T-cell (primary cell): Measurements from ENCODE around the gene PGM1. TPM values are rescaled to one million over a fixed set of nuclear protein-coding genes. Genes with fewer than 3 reads are reported as not detected.

ENCODE experiments used
- ATAC-seq, 4 experiments: fragments of 200-7000 bp in 3 of 4; fragments of 150-1000 bp in 1 of 4; cut with Tn5 transposase; replicated peaks in 1 of 4; 1 replicate in 3 of 4; 2 replicates in 1 of 4; pipeline ENCODE4 v1.10.0; 2021; ENCODE audit warnings: moderate library complexity in 3 of 4, mild to moderate bottlenecking in 2 of 4, moderate number of reproducible peaks in 1 of 4
- CTCF ChIA-PET, 2 donors: fragments of 300-600 bp; sonication (Branson Sonifier 250); formaldehyde crosslinking; loops; one replicate each; lab custom pipeline; 2022; ENCODE audit warnings: antibody characterized with exemption in 2 of 2; lab: Charles Lee
- POLR2A ChIA-PET, 2 donors: fragments of 300-600 bp; sonication (Branson Sonifier 250); formaldehyde crosslinking; loops; one replicate each; lab custom pipeline; 2022; ENCODE audit warnings: antibody characterized with exemption in 2 of 2; lab: Charles Lee
- DNase-seq, 35 experiments: peaks; one replicate each; pipeline versions ENCODE4 v3.0.0 to v3.0.0-alpha.2; 2013 to 2023
- H3K27ac ChIP-seq: one replicate; pipeline ENCODE4 v1.5.1; 2013; ENCODE audit warnings: low read length
- H3K27me3 ChIP-seq, 2 experiments: replicated peaks in 1 of 2; 1 replicate in 1 of 2; 2 replicates in 1 of 2; pipeline versions ENCODE4 v1.6.1 to v1.7.0; 2013; ENCODE audit warnings: low read length in 1 of 2, mixed read lengths in 1 of 2; ENCODE audit not compliant: control insufficient read depth in 2 of 2, insufficient read depth in 2 of 2; ENCODE audit errors: extremely low read depth in 1 of 2
- H3K36me3 ChIP-seq, 2 donors: 1 replicate in 1 of 2; 2 replicates in 1 of 2; pipeline versions ENCODE4 v1.6.1 to v1.7.0; 2013; ENCODE audit warnings: low read length in 1 of 2; ENCODE audit not compliant: control insufficient read depth in 2 of 2, insufficient read depth in 1 of 2; ENCODE audit errors: extremely low read depth in 1 of 2
- H3K4me1 ChIP-seq, 2 experiments: 1 replicate in 1 of 2; 2 replicates in 1 of 2; pipeline versions ENCODE4 v1.6.1 to v1.7.0; 2013; ENCODE audit warnings: low read length in 2 of 2, mixed read lengths in 1 of 2; ENCODE audit not compliant: insufficient read depth in 2 of 2, control insufficient read depth in 1 of 2; ENCODE audit errors: extremely low read depth in 1 of 2
- H3K4me3 ChIP-seq, 2 donors: 1 replicate in 1 of 2; 2 replicates in 1 of 2; pipeline versions ENCODE4 v1.5.1 to v1.7.0; 2013; ENCODE audit warnings: mild to moderate bottlenecking in 2 of 2, low read length in 1 of 2, moderate library complexity in 1 of 2; ENCODE audit not compliant: control insufficient read depth in 1 of 2; ENCODE audit errors: extremely low read depth in 1 of 2
- H3K9me3 ChIP-seq: 2 replicates; pipeline ENCODE4 v1.7.0; 2013
- H3K27ac Mint-ChIP-seq, 2 donors: one replicate each; pipeline ENCODE4 v1.8.0; 2020 to 2021; ENCODE audit warnings: mild to moderate bottlenecking in 2 of 2, mixed read lengths in 2 of 2
- H3K27me3 Mint-ChIP-seq, 2 donors: one replicate each; pipeline ENCODE4 v1.8.0; 2021 to 2022; ENCODE audit warnings: mixed read lengths in 2 of 2
- H3K36me3 Mint-ChIP-seq: one replicate; pipeline ENCODE4 v1.8.0; 2021; ENCODE audit warnings: mixed read lengths
- H3K4me1 Mint-ChIP-seq, 3 donors: one replicate each; pipeline ENCODE4 v1.8.0; 2020 to 2022; ENCODE audit warnings: mixed read lengths in 3 of 3, mild to moderate bottlenecking in 1 of 3
- H3K4me3 Mint-ChIP-seq, 3 donors: one replicate each; pipeline ENCODE4 v1.8.0; 2020 to 2022; ENCODE audit warnings: mild to moderate bottlenecking in 3 of 3, mixed read lengths in 3 of 3, moderate library complexity in 3 of 3
- H3K9me3 Mint-ChIP-seq, 3 donors: one replicate each; pipeline ENCODE4 v1.8.0; 2020 to 2022; ENCODE audit warnings: mixed read lengths in 3 of 3
- WGBS: methylation state at CpG from one replicate; pipeline ENCODE4 v1.1.5; 2013; ENCODE audit warnings: missing lambda C conversion rate; ENCODE audit not compliant: insufficient coverage; 5-methylcytosine and 5-hydroxymethylcytosine counted together
- total RNA-seq, 35 experiments: library from RNA in 6 of 35; stranded (reverse) in 6 of 35; fragments of 120-200 nt in 1 of 35; gene quantifications; one replicate each; pipeline versions ENCODE4 v1.2.1 to v1.2.4 and lab custom pipeline; 2013 to 2026

The PGM1 gene
- total RNA-seq, 5 donors from 2014 or later (not counting 1 experiment from before 2014, with no cell fraction given), result 12.2 to 17.3 (median 15.5) TPM

- peaks cover 0 to 11% (median 4%) of the 10 kb centered on the region in 3 donors for H3K9me3 Mint-ChIP-seq
- no CpG with 5 or more reads among the region's 3 CpGs for WGBS
- no peak for DNase-seq
- Histone ChIP-seq H3K4me3 (no peak overlapping the region), H3K36me3 (no peaks in the 10 kb centered on the region), H3K4me1 (no peaks in the 10 kb centered on the region), H3K9me3 (no peaks in the 10 kb centered on the region), H3K27me3 (no peaks in the 10 kb centered on the region), H3K27ac (no peak overlapping the region)
- H3K27ac Mint-ChIP-seq, result no peak overlapping the region
- no peaks in the 10 kb centered on the region for H3K27me3 Mint-ChIP-seq
- ATAC-seq, result no peak
- ChIA-PET CTCF (interaction anchor here in 1 of 2 donors (0.7 kb wide), 1 partner anchor 12 kb away, joined by 3 read pairs; no protein-coding TSS in a partner anchor), POLR2A (no interaction called here)
- H3K36me3 Mint-ChIP-seq, result peaks cover 10% of the 10 kb centered on the region
- H3K4me1 Mint-ChIP-seq, result no peaks in the 10 kb centered on the region
- H3K4me3 Mint-ChIP-seq, result no peak overlapping the region
Observed at GRCh38 chr1:63679589-63679988, 86.4 kb downstream of the PGM1 start.

GRCh38 chr1:63682936-63683335, 89.7 kb downstream of the PGM1 start:
- ATAC-seq, result no peak
- Histone ChIP-seq H3K4me3 (no peak overlapping the region), H3K4me1 (no peaks in the 10 kb centered on the region), H3K36me3 (no peaks in the 10 kb centered on the region), H3K27ac (no peak overlapping the region), H3K9me3 (no peaks in the 10 kb centered on the region), H3K27me3 (peaks cover 0 to 6% of the 10 kb centered on the region in 2 experiments)
- Mint-ChIP-seq H3K36me3 (peaks cover 10% of the 10 kb centered on the region), H3K27ac (no peak overlapping the region), H3K4me3 (no peak overlapping the region), H3K4me1 (no peaks in the 10 kb centered on the region), H3K9me3 (peaks cover 0 to 11% (median 4%) of the 10 kb centered on the region in 3 donors), H3K27me3 (peaks cover 0 to 8% of the 10 kb centered on the region in 2 donors)
- DNase-seq, result no peak
- ChIA-PET POLR2A (no interaction called here), CTCF (interaction anchor here in 1 of 2 donors (1.2 kb wide), 1 partner anchor 9 kb away, joined by 5 read pairs; no protein-coding TSS in a partner anchor)
- 91% methylated on average over 3 of the region's 5 CpGs for WGBS

- CTCF ChIA-PET, result interaction anchor here in 1 of 2 donors (1.0 kb wide), 1 partner anchor 13 kb away, joined by 4 read pairs; no protein-coding TSS in a partner anchor
- Histone ChIP-seq H3K4me3 (no peak overlapping the region), H3K9me3 (no peaks in the 10 kb centered on the region), H3K27ac (no peak overlapping the region), H3K27me3 (peaks cover 0 to 9% of the 10 kb centered on the region in 2 experiments), H3K4me1 (no peaks in the 10 kb centered on the region), H3K36me3 (no peaks in the 10 kb centered on the region)
- POLR2A ChIA-PET, result no interaction called here
- DNase-seq (no peak), ATAC-seq (no peak)
- H3K4me1 Mint-ChIP-seq, result no peaks in the 10 kb centered on the region
- WGBS, result 100% methylated on average over 1 of the region's 3 CpGs
- no peak overlapping the region for H3K4me3 Mint-ChIP-seq
- peaks cover 10% of the 10 kb centered on the region for H3K36me3 Mint-ChIP-seq
- peaks cover 0 to 8% of the 10 kb centered on the region in 2 donors for H3K27me3 Mint-ChIP-seq
- H3K9me3 Mint-ChIP-seq, result peaks cover 0 to 11% (median 4%) of the 10 kb centered on the region in 3 donors
- no peak overlapping the region for H3K27ac Mint-ChIP-seq
Observed at GRCh38 chr1:63683759-63684158, 90.5 kb downstream of the PGM1 start.

- ATAC-seq (no peak), DNase-seq (no peak)
- no peaks in the 10 kb centered on the region for H3K36me3 Mint-ChIP-seq
- peaks cover 0 to 9% of the 10 kb centered on the region in 2 experiments for H3K27me3 ChIP-seq
- H3K4me3 ChIP-seq, result no peak overlapping the region
- H3K27me3 Mint-ChIP-seq, result peaks cover 0 to 8% of the 10 kb centered on the region in 2 donors
- no peak overlapping the region for H3K27ac ChIP-seq
- ChIA-PET POLR2A (no interaction called here), CTCF (no interaction called here)
- H3K27ac Mint-ChIP-seq, result no peak overlapping the region
- H3K36me3 ChIP-seq, result no peaks in the 10 kb centered on the region
- WGBS, result 100% methylated on average over 1 of the region's 1 CpG
- peaks cover 0 to 1% (median 0%) of the 10 kb centered on the region in 3 donors for H3K4me1 Mint-ChIP-seq
- no peaks in the 10 kb centered on the region for H3K9me3 Mint-ChIP-seq
- no peaks in the 10 kb centered on the region for H3K9me3 ChIP-seq
- H3K4me3 Mint-ChIP-seq, result no peak overlapping the region
- no peaks in the 10 kb centered on the region for H3K4me1 ChIP-seq
Observed at GRCh38 chr1:63686696-63687095, 93.5 kb downstream of the PGM1 start.

- Mint-ChIP-seq H3K27ac (no peak overlapping the region), H3K27me3 (peaks cover 0 to 8% of the 10 kb centered on the region in 2 donors), H3K9me3 (no peaks in the 10 kb centered on the region), H3K36me3 (no peaks in the 10 kb centered on the region), H3K4me3 (no peak overlapping the region), H3K4me1 (peaks cover 0 to 6% (median 1%) of the 10 kb centered on the region in 3 donors)
- no peaks in the 10 kb centered on the region for H3K4me1 ChIP-seq
- ChIA-PET POLR2A (interaction anchor here in 1 of 2 donors (0.5 kb wide), 1 partner anchor 135 kb away, joined by 3 read pairs; no protein-coding TSS in a partner anchor), CTCF (no interaction called here)
- H3K9me3 ChIP-seq, result no peaks in the 10 kb centered on the region
- DNase-seq (no peak), ATAC-seq (no peak)
- peaks cover 0 to 9% of the 10 kb centered on the region in 2 experiments for H3K27me3 ChIP-seq
- 88% methylated on average over 3 of the region's 6 CpGs for WGBS
- H3K27ac ChIP-seq, result no peak overlapping the region
- H3K36me3 ChIP-seq, result no peaks in the 10 kb centered on the region
- no peak overlapping the region for H3K4me3 ChIP-seq
Observed at GRCh38 chr1:63688302-63688890, 95.2 kb downstream of the PGM1 start.

- ATAC-seq (no peak), DNase-seq (no peak)
- Histone ChIP-seq H3K36me3 (no peaks in the 10 kb centered on the region), H3K4me1 (no peaks in the 10 kb centered on the region), H3K9me3 (no peaks in the 10 kb centered on the region), H3K27me3 (peaks cover 0 to 9% of the 10 kb centered on the region in 2 experiments), H3K4me3 (no peak overlapping the region), H3K27ac (no peak overlapping the region)
- WGBS, result 90% methylated on average over 3 of the region's 6 CpGs
- Mint-ChIP-seq H3K9me3 (no peaks in the 10 kb centered on the region), H3K36me3 (no peaks in the 10 kb centered on the region), H3K27ac (no peak overlapping the region), H3K4me1 (peaks cover 0 to 6% (median 1%) of the 10 kb centered on the region in 3 donors), H3K4me3 (no peak overlapping the region), H3K27me3 (peaks cover 0 to 8% of the 10 kb centered on the region in 2 donors)
- ChIA-PET POLR2A (no interaction called here), CTCF (interaction anchor here (0.6 to 2.1 kb wide), 13 partner anchors 9 to 1132 kb away, joined by 3 to 14 read pairs (median 4); no protein-coding TSS in a partner anchor)
Observed at GRCh38 chr1:63690966-63691700, 97.9 kb downstream of the PGM1 start.
